RKO (cell line): ENCODE data around the gene CHRNA7.

Experiments
- DNase-seq: peaks from one replicate; pipeline ENCODE4 v3.0.0-alpha.2; 2016; ENCODE audit warnings: low spot score

The CHRNA7 gene

GRCh38 chr15:32029862-32030781 lies at the start of gene CHRNA7:
CHRNA7 (plus strand) TSS chr15:32030515; CDS start chr15:32030595, 80 bp downstream.
- peak; percentile 78 for DNase-seq

GRCh38 chr15:31985607-31986006 lies 44.7 kb upstream of the CHRNA7 start:
- DNase-seq, result no peak

GRCh38 chr15:31993062-31993461 lies 37.3 kb upstream of the CHRNA7 start:
- DNase-seq, result no peak

DNA sequence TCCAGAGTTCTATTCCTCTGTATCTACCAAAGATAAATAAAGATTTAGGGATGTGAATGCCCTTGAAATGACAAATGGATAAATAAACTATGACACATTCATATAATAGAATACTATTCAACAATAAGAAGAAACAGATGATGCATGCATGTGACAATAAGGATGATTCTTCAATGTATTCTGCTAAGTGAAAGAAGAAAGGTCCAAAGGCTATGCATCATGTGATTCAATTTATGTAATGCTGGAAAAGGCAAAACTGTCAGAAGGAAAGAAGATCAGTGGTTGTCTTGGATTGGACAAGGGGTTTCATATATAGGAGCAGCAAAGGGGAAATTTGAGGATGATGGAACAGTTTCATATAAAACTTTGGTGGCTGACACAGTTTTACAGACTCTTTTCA lies 32.6 kb upstream of the CHRNA7 start:
- DNase-seq, result no peak

- DNase-seq, result no peak
These were observed 26.8 kb upstream of the CHRNA7 start for GRCh38 chr15:32003558-32003957.

DNA sequence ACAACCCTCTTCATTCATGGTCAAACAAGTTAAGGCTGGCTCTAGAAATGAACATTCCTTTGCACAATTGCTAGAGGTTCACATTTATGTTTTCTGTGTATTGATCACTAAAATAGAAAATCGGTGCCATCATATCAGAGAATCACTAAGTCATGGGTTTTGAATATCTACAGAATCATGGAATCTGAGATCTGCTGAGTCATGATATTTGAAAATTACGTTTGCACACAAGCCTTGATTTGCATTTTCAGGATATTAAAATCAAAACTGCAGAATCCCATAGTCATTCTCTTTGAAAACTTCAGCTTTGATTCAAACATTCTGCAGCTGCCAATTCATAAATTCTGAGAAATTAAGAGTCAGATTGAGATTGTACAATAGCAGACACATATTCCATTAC lies 26.1 kb upstream of the CHRNA7 start:
- DNase-seq, result no peak

DNA sequence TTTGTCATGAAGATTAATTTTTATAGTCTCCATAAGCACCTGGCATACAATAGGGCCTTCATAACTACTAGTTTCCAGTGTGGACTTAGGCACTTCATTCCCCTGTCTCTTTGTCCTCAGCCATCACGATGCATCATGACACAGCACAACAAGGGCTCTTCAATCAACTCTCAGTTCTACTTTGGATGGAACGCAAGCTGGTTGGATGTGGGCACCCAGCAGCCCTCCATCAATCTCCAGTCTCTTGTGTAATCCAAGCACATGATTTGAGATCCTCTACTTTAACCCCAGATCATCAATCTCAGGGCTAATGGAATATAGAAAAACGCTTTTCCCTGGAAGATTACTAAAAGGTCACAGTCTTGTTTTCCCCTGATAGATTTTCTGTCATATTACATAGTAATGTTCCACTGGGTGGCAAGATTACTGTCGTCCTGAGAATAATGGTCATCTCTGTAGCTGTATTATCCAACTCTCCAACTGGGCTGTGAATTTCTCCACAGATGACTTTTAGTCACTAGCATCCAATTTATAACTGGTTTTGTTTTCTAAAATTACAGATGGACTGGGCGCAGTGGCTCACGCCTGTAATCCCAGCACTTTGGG lies 22.9 kb upstream of the CHRNA7 start:
- DNase-seq, result no peak

- no peak for DNase-seq
These were observed 15.4 kb upstream of the CHRNA7 start for GRCh38 chr15:32014953-32015352.

GRCh38 chr15:32020156-32020555 lies 10.2 kb upstream of the CHRNA7 start:
- no peak for DNase-seq

GRCh38 chr15:32028921-32029320 lies 1.4 kb upstream of the CHRNA7 start:
- DNase-seq, result no peak

GRCh38 chr15:32029409-32029861 lies 880 bp upstream of the CHRNA7 start:
- peak; percentile 41 for DNase-seq

DNA sequence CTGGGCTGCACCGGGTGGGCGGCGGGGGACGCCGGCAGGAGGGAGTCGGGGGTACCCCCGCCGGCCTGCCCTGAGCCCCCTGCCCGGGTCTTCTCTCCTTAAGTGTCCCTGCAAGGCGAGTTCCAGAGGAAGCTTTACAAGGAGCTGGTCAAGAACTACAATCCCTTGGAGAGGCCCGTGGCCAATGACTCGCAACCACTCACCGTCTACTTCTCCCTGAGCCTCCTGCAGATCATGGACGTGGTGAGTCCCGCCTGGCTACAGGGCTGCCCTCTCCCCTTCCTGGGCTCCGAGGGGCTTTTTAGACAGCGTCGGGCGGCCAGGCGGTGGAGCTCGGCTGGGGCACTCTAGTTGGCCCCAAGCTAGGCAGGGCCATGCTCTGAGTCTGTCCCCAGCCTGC lies 480 bp downstream of the CHRNA7 start:
- peak; percentile 66 for DNase-seq

GRCh38 chr15:32033186-32033890 lies 3.0 kb downstream of the CHRNA7 start:
- DNase-seq, result no peak

GRCh38 chr15:32034106-32034505 lies 3.8 kb downstream of the CHRNA7 start:
- DNase-seq, result no peak

DNA sequence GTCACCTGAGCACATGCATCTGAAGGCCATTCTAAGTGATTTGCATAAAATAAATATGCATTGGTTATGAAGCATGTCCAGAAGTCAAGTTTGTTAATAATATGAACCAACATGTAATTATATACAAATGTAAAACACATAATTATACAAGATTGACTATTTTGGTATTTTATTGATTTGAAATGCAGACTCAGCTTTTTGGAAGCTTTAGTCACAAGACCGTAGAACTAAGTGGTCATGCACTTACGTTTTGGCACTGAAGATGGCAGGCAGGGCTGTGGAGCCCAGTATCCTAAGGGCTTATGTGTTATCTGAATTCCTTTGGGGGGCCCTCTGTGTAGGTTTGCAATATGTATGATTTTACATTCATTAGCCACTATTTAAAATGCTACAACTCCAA lies 5.0 kb downstream of the CHRNA7 start:
- no peak for DNase-seq

GRCh38 chr15:32036971-32037370 lies 6.7 kb downstream of the CHRNA7 start:
- no peak for DNase-seq

GRCh38 chr15:32041294-32041693 lies 11.0 kb downstream of the CHRNA7 start:
- DNase-seq, result no peak

DNA sequence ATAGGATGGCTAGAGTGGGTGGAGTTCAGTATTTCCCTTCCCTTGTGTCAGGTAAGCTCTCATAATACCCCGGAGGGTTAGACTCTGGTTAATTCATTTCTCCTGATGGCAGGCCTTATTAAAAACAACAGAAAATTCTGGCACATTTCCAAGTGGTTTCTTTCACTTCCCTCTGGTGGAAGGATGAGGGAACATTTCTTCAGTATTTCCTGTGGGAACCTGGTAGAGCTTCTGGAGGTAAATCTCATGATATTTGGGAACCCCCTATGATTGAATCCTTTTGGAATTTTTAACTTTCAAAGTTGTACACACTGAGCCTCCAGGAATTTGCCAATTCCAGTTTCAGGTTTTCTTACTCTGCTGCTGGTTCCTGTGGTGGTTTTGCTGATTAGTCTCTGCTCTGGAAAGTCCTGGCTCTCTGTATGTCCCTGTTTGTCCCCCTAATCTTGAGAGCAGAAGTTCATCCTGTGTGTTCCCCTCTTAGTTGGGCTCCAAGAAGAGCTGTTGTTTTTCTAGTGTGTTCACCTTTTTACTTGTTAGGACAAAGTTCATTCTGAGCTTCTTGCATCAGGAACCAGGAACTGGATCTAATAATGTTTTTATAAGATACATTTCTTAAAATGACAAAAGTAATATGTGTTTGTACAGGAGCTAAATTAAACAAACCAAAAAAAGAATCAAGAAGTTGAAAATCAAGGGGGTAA lies 12.1 kb downstream of the CHRNA7 start:
- DNase-seq, result peak; percentile 48

- no peak for DNase-seq
These were observed 23.4 kb downstream of the CHRNA7 start for GRCh38 chr15:32053719-32054118.

DNA sequence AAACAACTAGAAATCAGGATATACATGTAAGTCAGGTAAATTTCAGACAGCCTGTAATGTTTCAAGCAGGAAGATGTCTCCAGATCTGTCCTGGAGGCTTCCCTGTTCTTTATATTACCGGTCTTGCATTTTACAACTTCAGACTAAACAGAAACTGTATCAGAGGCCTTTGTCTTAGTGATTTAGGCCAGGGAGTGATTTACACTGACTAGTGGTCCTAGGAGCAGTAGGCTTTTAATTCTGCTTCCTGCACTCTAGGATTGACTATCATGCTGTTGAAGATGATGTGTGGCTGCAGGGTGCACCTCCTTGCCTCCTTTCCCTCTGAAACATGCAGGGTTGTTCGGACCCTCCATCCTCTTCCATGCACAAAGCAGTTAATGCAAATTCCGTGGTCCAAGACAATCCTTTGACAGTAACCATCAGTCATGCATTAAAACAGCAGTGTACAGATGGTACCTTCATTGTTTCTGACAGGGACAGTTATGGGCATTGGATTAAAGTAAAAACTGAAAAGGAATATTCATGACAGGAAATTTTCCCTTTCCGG lies 27.6 kb downstream of the CHRNA7 start:
- no peak for DNase-seq

GRCh38 chr15:32060706-32061105 lies 30.4 kb downstream of the CHRNA7 start:
- DNase-seq, result no peak

GRCh38 chr15:32067115-32067514 lies 36.8 kb downstream of the CHRNA7 start:
- no peak for DNase-seq
